Measurements from ENCODE around the gene ZNF423. TPM values are rescaled to one million over a fixed set of nuclear protein-coding genes. Genes with fewer than 3 reads are reported as not detected.

The ZNF423 gene
- total RNA-seq, 4 donors from 2014 or later = 6.6 to 22.9 (median 8.6) TPM

- DNase-seq (ENCODE audit: low spot score) (no peak), ATAC-seq (ENCODE audit: low FRiP score) (no peak)
- no peak for TF ChIP-seq CTCF (IDR thresholded peaks at IDR 0.05)
Measured at GRCh38 chr16:49580751-49581303, 275.1 kb downstream of the ZNF423 start.

- no peak for TF ChIP-seq CTCF (IDR thresholded peaks at IDR 0.05)
- DNase-seq (ENCODE audit: low spot score) (no peak), ATAC-seq (ENCODE audit: low FRiP score) (no peak)
Measured at GRCh38 chr16:49578435-49579024, 277.4 kb downstream of the ZNF423 start.

- TF ChIP-seq CTCF (IDR thresholded peaks at IDR 0.05) = no peak
- DNase-seq (ENCODE audit: low spot score) = no peak
- ATAC-seq (ENCODE audit: low FRiP score) = no peak
Measured at GRCh38 chr16:49578018-49578417, 277.9 kb downstream of the ZNF423 start.

GRCh38 chr16:49576941-49577340 lies 279.0 kb downstream of the ZNF423 start:
- ATAC-seq (ENCODE audit: low FRiP score) (no peak), DNase-seq (ENCODE audit: low spot score) (no peak)
- TF ChIP-seq CTCF (IDR thresholded peaks at IDR 0.05) = no peak

- ATAC-seq (ENCODE audit: low FRiP score) (no peak), DNase-seq (ENCODE audit: low spot score) (no peak)
- TF ChIP-seq CTCF (IDR thresholded peaks at IDR 0.05) = no peak
Measured at GRCh38 chr16:49576173-49576494, 279.8 kb downstream of the ZNF423 start.

GRCh38 chr16:49575346-49576172 lies 280.4 kb downstream of the ZNF423 start:
- TF ChIP-seq CTCF (IDR thresholded peaks at IDR 0.05) = no peak
- DNase-seq (ENCODE audit: low spot score) (no peak), ATAC-seq (ENCODE audit: low FRiP score) (no peak)

- no peak for TF ChIP-seq CTCF (IDR thresholded peaks at IDR 0.05)
- ATAC-seq (ENCODE audit: low FRiP score) (no peak), DNase-seq (ENCODE audit: low spot score) (no peak)
Measured at GRCh38 chr16:49574826-49575225, 281.1 kb downstream of the ZNF423 start.
